Spleen (tissue), 11 donors: ENCODE results near the gene ANKRD2. TPM values are rescaled to one million over a fixed set of nuclear protein-coding genes. Genes with fewer than 3 reads are reported as not detected.

ENCODE experiments used
- DNase-seq: peaks from one replicate; pipeline ENCODE4 v3.0.0-alpha.2; 2020
- H3K27ac ChIP-seq, 8 donors: fragments of 200-600 bp; sonication (generic) in 7 of 8; 1 replicate in 4 of 8; 2 replicates in 4 of 8; pipeline versions ENCODE4 v1.5.0 to v1.8.0; 2016 to 2021; ENCODE audit warnings: inconsistent platforms in 4 of 8, mild to moderate bottlenecking in 4 of 8, moderate library complexity in 1 of 8
- H3K27me3 ChIP-seq, 7 donors: fragments of 200-600 bp; sonication (generic) in 6 of 7; replicated peaks in 1 of 7; 1 replicate in 4 of 7; 2 replicates in 3 of 7; pipeline versions ENCODE4 v1.5.0 to v1.8.0; 2016 to 2021; ENCODE audit warnings: inconsistent platforms in 3 of 7, mild to moderate bottlenecking in 1 of 7
- H3K36me3 ChIP-seq, 6 donors: fragments of 200-600 bp; sonication (generic) in 5 of 6; 1 replicate in 4 of 6; 2 replicates in 2 of 6; pipeline versions ENCODE4 v1.5.0 to v1.8.0; 2016 to 2021; ENCODE audit warnings: inconsistent platforms in 2 of 6
- H3K4me1 ChIP-seq, 6 donors: fragments of 200-600 bp; sonication (generic) in 5 of 6; 1 replicate in 3 of 6; 2 replicates in 3 of 6; pipeline versions ENCODE4 v1.5.0 to v1.8.0; 2016 to 2021; ENCODE audit warnings: inconsistent platforms in 3 of 6
- H3K4me3 ChIP-seq, 8 donors: fragments of 200-600 bp; sonication (generic) in 7 of 8; 1 replicate in 4 of 8; 2 replicates in 4 of 8; pipeline versions ENCODE4 v1.5.0 to v1.8.0; 2016 to 2021; ENCODE audit warnings: inconsistent platforms in 4 of 8, mild to moderate bottlenecking in 4 of 8, moderate library complexity in 2 of 8
- H3K9me3 ChIP-seq, 8 donors: fragments of 200-600 bp; sonication (generic) in 7 of 8; 1 replicate in 4 of 8; 2 replicates in 4 of 8; pipeline versions ENCODE4 v1.5.0 to v1.8.0; 2016 to 2021; ENCODE audit warnings: inconsistent platforms in 4 of 8
- CTCF ChIP-seq, 11 experiments: fragments of 200-600 bp in 7 of 11; fragments of 450-650 bp in 4 of 11; sonication (generic) in 4 of 11; IDR thresholded peaks in 8 of 11; conservative IDR thresholded peaks in 3 of 11; 1 replicate in 7 of 11; 2 replicates in 4 of 11; pipeline versions ENCODE4 v1.4.0 to v1.8.0; 2016 to 2021; ENCODE audit warnings: antibody characterized with exemption in 11 of 11, inconsistent platforms in 4 of 11, mild to moderate bottlenecking in 1 of 11
- POLR2A ChIP-seq, 3 donors: fragments of 450-650 bp; IDR thresholded peaks; one replicate each; pipeline ENCODE4 v1.5.1; 2017; ENCODE audit warnings: antibody characterized with exemption in 3 of 3, mild to moderate bottlenecking in 1 of 3
- POLR2AphosphoS5 ChIP-seq, 3 donors: sonication (generic); formaldehyde crosslinking; IDR thresholded peaks; one replicate each; pipeline ENCODE4 v1.5.1; 2017; ENCODE audit warnings: antibody characterized with exemption in 3 of 3
- WGBS, 5 donors: extraction: QIAGEN DNeasy Blood & Tissue Kit in 3 of 5; methylation state at CpG; one replicate each; pipeline versions ENCODE4 v1.1.5 to v1.1.7; 2013 to 2018; 5-methylcytosine and 5-hydroxymethylcytosine counted together
- intact Hi-C: fragments of 100-400 bp; cut with DNase I; formaldehyde crosslinking; loops from one replicate; pipeline ENCODE4 v1.15.0; 2023; ENCODE audit warnings: low total_unique reads
- polyA plus RNA-seq, 3 donors: library from polyadenylated mRNA; stranded (reverse); fragments of 200-250 nt; gene quantifications; one replicate each; pipeline ENCODE4 v1.2.1, GENCODE V29; 2013
- total RNA-seq, 7 donors: library from RNA; depleted of rRNA in 3 of 7; stranded (reverse); fragments of >200 nt in 3 of 7; fragmentation: NEBNext Ultra II Directional in 4 of 7; extraction: Animal tissue kit (Norgen Biotek cat#: 25700) in 4 of 7; gene quantifications; one replicate each; pipeline versions ENCODE4 v1.1.0 to v1.2.1, GENCODE V29; 2016 to 2021
- donor health status: healthy with polysubstance abuse.
- donor health status: DM: no; HTN: no; CAD: no; lungs with moderate emphysema.
- donor health status: DM: no; HTN: no; CAD: no.
- donor health status: Bipolar disorder and iron deficiency.
- donor health status: healthy.
- donor health status: DM: no; HTN: no; CAD: no.
- donor health status: DM: yes; HTN: yes; CAD: no.

Gene ANKRD2
- total and polyA plus RNA-seq, 10 donors: 0.10 to 0.52 (median 0.18) TPM; not detected in 7

GRCh38 chr10:97629289-97629688 lies 56.7 kb downstream of the ANKRD2 start:
- 86 to 95% (median 89%) methylated on average over 5 of the region's 5 CpGs for WGBS, 5 donors
- H3K4me1 ChIP-seq: peaks cover 0 to 23% (median 14%) of the 10 kb centered on the region in 6 donors

GRCh38 chr10:97631098-97631497 lies 58.5 kb downstream of the ANKRD2 start:
- Histone ChIP-seq H3K36me3 (no peaks in the 10 kb centered on the region), H3K27me3 (no peaks in the 10 kb centered on the region), H3K4me3 (no peak overlapping the region), H3K9me3 (no peaks in the 10 kb centered on the region), H3K27ac (no peak overlapping the region), H3K4me1 (peaks cover 0 to 23% (median 14%) of the 10 kb centered on the region in 6 donors)
- intact Hi-C loops: no loop called here
- no peak for DNase-seq
- TF ChIP-seq CTCF (IDR thresholded peaks at IDR 0.05 in 8 of 11, conservative IDR thresholded peaks at IDR 0.05 in 3 of 11) (no peak), POLR2AphosphoS5 (IDR thresholded peaks at IDR 0.05) (no peak), POLR2A (IDR thresholded peaks at IDR 0.05) (no peak)

More at GRCh38 chr10:97629289-97629688, 56.7 kb downstream of the ANKRD2 start:
- H3K9me3 ChIP-seq: no peaks in the 10 kb centered on the region
- H3K36me3 ChIP-seq: no peaks in the 10 kb centered on the region
- DNase-seq: no peak
- H3K4me3 ChIP-seq: no peak overlapping the region
- no peak for TF ChIP-seq CTCF (IDR thresholded peaks at IDR 0.05 in 8 of 11, conservative IDR thresholded peaks at IDR 0.05 in 3 of 11)
- TF ChIP-seq POLR2AphosphoS5 (IDR thresholded peaks at IDR 0.05): no peak
- TF ChIP-seq POLR2A (IDR thresholded peaks at IDR 0.05): no peak
- H3K27me3 ChIP-seq: no peaks in the 10 kb centered on the region
- no peak overlapping the region for H3K27ac ChIP-seq
- intact Hi-C loops: no loop called here

- peak; percentile 96 for DNase-seq
- 4 to 7% (median 5%) methylated on average over 50 to 62 of the region's 62 CpGs for WGBS, 5 donors
- Histone ChIP-seq H3K4me1 (peaks cover 0 to 23% (median 14%) of the 10 kb centered on the region in 6 donors), H3K27me3 (no peaks in the 10 kb centered on the region), H3K4me3 (peak within 1 kb of the TSS; percentile 51 to 87 (median 75)), H3K36me3 (no peaks in the 10 kb centered on the region), H3K9me3 (no peaks in the 10 kb centered on the region), H3K27ac (peak within 1 kb of the TSS in 6 of 8 donors; percentile 36 to 74 (median 54))
- TF ChIP-seq POLR2A (IDR thresholded peaks at IDR 0.05): no peak
- peak; percentile 55 to 81 (median 80) for TF ChIP-seq POLR2AphosphoS5 (IDR thresholded peaks at IDR 0.05)
- TF ChIP-seq CTCF (IDR thresholded peaks at IDR 0.05 in 8 of 11, conservative IDR thresholded peaks at IDR 0.05 in 3 of 11): peak in 2 of 11 experiments; percentile 7 to 15
- intact Hi-C loops: no loop called here
Observed at GRCh38 chr10:97632949-97633884, 60.6 kb downstream of the ANKRD2 start, which contains the start of gene MORN4. Gene MORN4 (minus strand): TSS chr10:97633500. CDS start chr10:97619653, 13,847 bp downstream.

Other genes with a start within 250 kb of the ANKRD2 start
- 10 to 100 TPM; 28.3 to 75.6 (median 46.3) TPM for gene FRAT2, start 238.1 kb upstream of the ANKRD2 start, total RNA-seq
- gene FRAT2, start 238.1 kb upstream of the ANKRD2 start, polyA plus RNA-seq: 10 to 100 TPM; 12.3 to 19.9 (median 14.3) TPM
- 10 to 100 TPM; 13.4 to 51.4 (median 24.6) TPM for gene RRP12, start 171.4 kb upstream of the ANKRD2 start, total RNA-seq
- 10 to 100 TPM; 12.3 to 30.3 (median 25.1) TPM for gene RRP12, start 171.4 kb upstream of the ANKRD2 start, polyA plus RNA-seq
- gene PGAM1, start 146.6 kb upstream of the ANKRD2 start, total RNA-seq: 100 to 1,000 TPM; 144 to 235 (median 197) TPM
- 100 to 1,000 TPM in 1 of 3 donors, 10 to 100 TPM in 2; 51.4 to 146 (median 98.8) TPM for gene PGAM1, start 146.6 kb upstream of the ANKRD2 start, polyA plus RNA-seq
- 10 to 100 TPM; 28.7 to 38.2 (median 33.8) TPM for gene EXOSC1, start 126.8 kb upstream of the ANKRD2 start, total RNA-seq
- gene EXOSC1, start 126.8 kb upstream of the ANKRD2 start, polyA plus RNA-seq: 10 to 100 TPM; 42.1 to 50.5 (median 49.4) TPM
- gene ZDHHC16, start 126.6 kb upstream of the ANKRD2 start, total RNA-seq: 10 to 100 TPM; 23.6 to 26.1 (median 25.1) TPM
- 10 to 100 TPM; 14.0 to 20.1 (median 15.7) TPM for gene ZDHHC16, start 126.6 kb upstream of the ANKRD2 start, polyA plus RNA-seq
- gene MMS19, start 74.4 kb upstream of the ANKRD2 start, total RNA-seq: 10 to 100 TPM; 54.5 to 91.5 (median 59.7) TPM
- gene MMS19, start 74.4 kb upstream of the ANKRD2 start, polyA plus RNA-seq: 100 to 1,000 TPM in 1 of 3 donors, 10 to 100 TPM in 2; 53.5 to 101 (median 78.7) TPM
- 10 to 100 TPM in 6 of 7 donors, 1 to 10 TPM in 1; 8.0 to 17.6 (median 12.1) TPM for gene UBTD1, start 73.9 kb upstream of the ANKRD2 start, total RNA-seq
- 10 to 100 TPM in 1 of 3 donors, 1 to 10 TPM in 2; 4.5 to 11.5 (median 6.8) TPM for gene UBTD1, start 73.9 kb upstream of the ANKRD2 start, polyA plus RNA-seq
- under 1 TPM in 2 of 7 donors, not detected in 5; 0.19 to 0.32 TPM for gene HOGA1, start 11.6 kb downstream of the ANKRD2 start, total RNA-seq
- under 1 TPM; 0.11 to 0.42 (median 0.15) TPM for gene HOGA1, start 11.6 kb downstream of the ANKRD2 start, polyA plus RNA-seq
- not detected for gene C10orf62, start 16.9 kb downstream of the ANKRD2 start, total RNA-seq
- not detected for gene C10orf62, start 16.9 kb downstream of the ANKRD2 start, polyA plus RNA-seq
- gene MORN4, start 60.7 kb downstream of the ANKRD2 start, total RNA-seq: 1 to 10 TPM; 1.6 to 5.0 (median 2.8) TPM
- 1 to 10 TPM; 2.0 to 2.8 (median 2.6) TPM for gene MORN4, start 60.7 kb downstream of the ANKRD2 start, polyA plus RNA-seq
- 10 to 100 TPM; 19.1 to 28.7 (median 23.4) TPM for gene PI4K2A, start 67.9 kb downstream of the ANKRD2 start, total RNA-seq
- 10 to 100 TPM in 1 of 3 donors, 1 to 10 TPM in 2; 7.1 to 14.3 (median 7.5) TPM for gene PI4K2A, start 67.9 kb downstream of the ANKRD2 start, polyA plus RNA-seq
- 10 to 100 TPM in 6 of 7 donors, 1 to 10 TPM in 1; 4.8 to 35.8 (median 16.0) TPM for gene AVPI1, start 114.5 kb downstream of the ANKRD2 start, total RNA-seq
- gene AVPI1, start 114.5 kb downstream of the ANKRD2 start, polyA plus RNA-seq: 10 to 100 TPM in 1 of 3 donors, 1 to 10 TPM in 2; 4.0 to 12.2 (median 6.2) TPM
- 10 to 100 TPM; 11.0 to 24.6 (median 17.2) TPM for gene MARVELD1, start 141.0 kb downstream of the ANKRD2 start, total RNA-seq
- 1 to 10 TPM; 3.7 to 7.8 (median 6.4) TPM for gene MARVELD1, start 141.0 kb downstream of the ANKRD2 start, polyA plus RNA-seq
- gene ZFYVE27, start 164.3 kb downstream of the ANKRD2 start, total RNA-seq: 10 to 100 TPM; 29.2 to 42.2 (median 34.1) TPM
- gene ZFYVE27, start 164.3 kb downstream of the ANKRD2 start, polyA plus RNA-seq: 10 to 100 TPM; 16.8 to 24.7 (median 17.5) TPM
- gene SFRP5, start 199.2 kb downstream of the ANKRD2 start, total RNA-seq: not detected
- 1 to 10 TPM in 1 of 3 donors, under 1 TPM in 1, not detected in 1; 0.09 to 3.6 TPM for gene SFRP5, start 199.2 kb downstream of the ANKRD2 start, polyA plus RNA-seq